Retinal pigment epithelial cell (primary cell): ENCODE data around the gene ASTE1.

Experiments used
- DNase-seq: peaks from one replicate; pipeline ENCODE4 v3.0.0-alpha.2; 2010; ENCODE audit warnings: low read depth
- H3K4me3 ChIP-seq: 2 replicates; pipeline ENCODE4 v1.5.1; 2011; ENCODE audit warnings: mild to moderate bottlenecking, low read length, control low read depth, moderate library complexity
- CTCF ChIP-seq: conservative IDR thresholded peaks from 2 replicates; pipeline ENCODE4 v1.5.1; 2011; ENCODE audit warnings: low read depth, low read length, control low read depth, inconsistent platforms

Gene ASTE1

DNA sequence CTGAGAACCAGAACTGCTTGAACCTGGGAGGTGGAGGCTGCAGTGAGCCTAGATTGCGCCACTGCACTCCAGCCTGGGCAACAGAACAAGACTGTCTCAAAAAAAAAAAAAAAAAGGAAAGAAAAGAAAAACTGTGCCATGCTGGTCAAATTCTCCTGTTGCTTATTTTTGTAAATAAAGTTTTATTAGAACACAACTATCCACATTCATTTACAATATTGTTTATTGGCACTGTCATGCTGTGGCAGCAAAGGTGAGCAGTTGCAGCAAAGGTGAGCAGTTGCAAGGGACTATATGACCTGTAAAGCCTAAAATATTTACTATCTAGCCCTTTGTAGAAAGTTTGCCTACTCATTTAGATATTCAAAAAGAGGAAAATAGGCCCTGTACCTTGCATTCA, 18.3 kb downstream of the ASTE1 start:
- DNase-seq, result no peak
- H3K4me3 ChIP-seq, result no peak overlapping the region
- no peak for TF ChIP-seq CTCF

DNA sequence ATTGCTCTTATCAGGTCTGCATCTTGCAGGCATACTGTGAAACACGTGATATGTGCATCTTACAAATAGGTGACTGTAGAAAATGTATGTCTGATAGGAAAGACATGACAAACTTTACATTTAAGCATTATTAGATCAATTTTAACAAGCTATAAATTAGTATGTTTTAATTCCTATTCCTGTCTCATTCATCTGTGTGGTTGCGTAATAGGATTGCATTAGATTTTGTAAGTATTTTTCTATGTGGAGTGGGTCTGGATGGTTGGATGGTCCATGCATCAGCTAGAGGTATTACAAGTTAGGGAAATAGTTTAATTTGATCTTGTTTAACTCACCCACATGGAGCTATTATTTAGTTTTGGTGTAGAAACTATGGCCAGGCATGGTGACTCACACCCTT, 18.8 kb downstream of the ASTE1 start:
- no peak for DNase-seq
- H3K4me3 ChIP-seq, result no peak overlapping the region
- no peak for TF ChIP-seq CTCF

GRCh38 chr3:131007256-131007655, 19.4 kb downstream of the ASTE1 start:
- no peak for TF ChIP-seq CTCF
- no peak for DNase-seq
- H3K4me3 ChIP-seq, result no peak overlapping the region

DNA sequence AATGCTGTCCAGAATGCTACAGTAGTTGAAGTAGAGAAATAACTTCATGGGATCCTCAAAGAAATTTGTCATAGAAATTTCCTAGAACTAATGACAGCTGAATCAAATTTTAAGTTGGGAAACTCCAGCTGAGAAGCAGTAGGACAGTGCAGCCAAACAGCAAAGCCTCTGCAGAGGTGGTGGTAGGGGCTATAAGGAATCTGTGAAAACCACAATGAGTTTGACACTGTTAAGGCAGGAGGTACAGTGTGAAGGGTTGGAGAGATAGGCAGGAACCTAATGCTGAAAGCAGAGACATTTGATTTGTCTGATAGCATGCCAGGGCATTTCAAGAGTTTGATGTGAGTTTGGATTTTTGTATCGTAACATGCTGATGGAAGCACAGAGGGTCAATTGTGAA, 22.0 kb downstream of the ASTE1 start:
- H3K4me3 ChIP-seq, result no peak overlapping the region
- TF ChIP-seq CTCF, result no peak
- DNase-seq, result no peak

DNA sequence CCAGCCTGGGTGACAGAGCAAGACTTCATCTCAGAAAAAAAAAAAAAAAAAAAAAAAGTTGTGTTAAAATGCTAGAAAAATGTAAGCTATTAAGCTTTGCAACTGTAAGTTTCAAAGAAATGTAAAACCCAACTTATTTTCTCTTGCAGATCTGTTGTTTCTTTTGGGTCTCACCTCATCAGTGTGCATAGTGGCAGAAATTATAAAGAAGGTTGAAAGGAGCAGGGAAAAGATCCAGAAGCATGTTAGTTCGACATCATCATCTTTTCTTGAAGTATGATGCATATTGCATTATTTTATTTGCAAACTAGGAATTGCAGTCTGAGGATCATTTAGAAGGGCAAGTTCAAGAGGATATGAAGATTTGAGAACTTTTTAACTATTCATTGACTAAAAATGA, 25.6 kb downstream of the ASTE1 start:
- no peak for TF ChIP-seq CTCF
- no peak for DNase-seq
- H3K4me3 ChIP-seq, result no peak overlapping the region

DNA sequence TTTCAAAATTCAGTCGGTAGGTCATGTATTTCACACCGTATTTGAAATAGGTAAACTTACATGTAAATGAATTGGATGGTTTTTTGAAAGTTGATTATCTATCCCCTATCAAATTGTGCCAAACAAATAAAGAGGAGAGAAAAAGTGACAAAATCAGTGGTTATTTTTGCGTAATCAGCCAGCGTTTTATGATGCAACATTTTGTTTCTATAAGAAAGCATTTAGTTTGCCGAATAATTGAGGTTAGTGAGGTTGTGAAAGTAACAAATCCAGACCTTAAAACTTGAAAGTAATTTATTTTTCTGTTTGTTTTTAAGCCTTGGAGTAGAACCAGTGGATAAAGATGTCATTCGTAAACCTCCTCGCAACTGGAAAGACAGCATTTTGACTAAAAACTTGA, 29.3 kb downstream of the ASTE1 start:
- no peak for TF ChIP-seq CTCF
- no peak for DNase-seq
- no peak overlapping the region for H3K4me3 ChIP-seq

DNA sequence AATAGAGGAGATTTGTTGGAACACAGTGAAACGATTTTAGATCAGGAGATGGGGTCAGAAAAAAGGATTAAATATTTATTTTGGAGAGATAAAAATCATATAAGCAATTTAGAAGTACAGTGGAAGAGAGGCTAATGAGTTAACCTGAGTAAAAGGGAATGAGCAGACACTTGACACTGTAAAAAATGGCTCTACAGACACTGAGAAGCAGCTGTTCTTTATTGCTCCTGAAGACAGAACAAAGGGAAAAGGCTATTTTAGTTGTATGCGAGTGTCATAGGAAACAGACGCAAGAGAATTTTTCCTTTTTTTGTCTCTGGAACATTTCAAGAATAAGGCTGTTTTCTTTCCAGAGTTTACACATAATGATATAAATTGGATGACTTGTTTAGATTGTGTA, 34.3 kb downstream of the ASTE1 start:
- TF ChIP-seq CTCF, result no peak
- H3K4me3 ChIP-seq, result no peak overlapping the region
- DNase-seq, result no peak
